GM12872 (cell line): ENCODE data around the gene JAKMIP2.

Experiments used
- CTCF ChIP-seq: IDR thresholded peaks from 3 replicates; pipeline ENCODE4 v1.5.1; 2011; ENCODE audit warnings: low read depth, mild to moderate bottlenecking, low read length, moderate library complexity; ENCODE audit not compliant: insufficient read depth

Gene JAKMIP2

GRCh38 chr5:147557876-147558745 lies 224.4 kb downstream of the JAKMIP2 start:
- no peak for TF ChIP-seq CTCF

- TF ChIP-seq CTCF = no peak
Observed at GRCh38 chr5:147555176-147555575, 227.4 kb downstream of the JAKMIP2 start.

- no peak for TF ChIP-seq CTCF
Observed at GRCh38 chr5:147554261-147554817, 228.2 kb downstream of the JAKMIP2 start.

- no peak for TF ChIP-seq CTCF
Observed at GRCh38 chr5:147552897-147553296, 229.6 kb downstream of the JAKMIP2 start.

GRCh38 chr5:147551677-147552076 lies 230.9 kb downstream of the JAKMIP2 start:
- TF ChIP-seq CTCF = no peak

GRCh38 chr5:147547730-147548129 lies 234.8 kb downstream of the JAKMIP2 start:
- no peak for TF ChIP-seq CTCF

- no peak for TF ChIP-seq CTCF
Observed at GRCh38 chr5:147544556-147544955, 238.0 kb downstream of the JAKMIP2 start.
